GF-D8 (cell line): ENCODE measurements around the gene SLC18A2.
A peak's percentile ranks its signal among the peaks of the same experiment; 100 is the strongest.
"Not testable (repeated sequence)": the region's sequence is repeated elsewhere in the genome, so short reads cannot be mapped to it uniquely, and the experiment has no call there.

Experiments used
- DNase-seq: peaks from one replicate; lab custom pipeline; 2025; lab: John Stamatoyannopoulos, UW

SLC18A2 gene

GRCh38 chr10:117240621-117241529 lies at the start of gene SLC18A2:
SLC18A2 (plus strand) TSS chr10:117241114; CDS start chr10:117241694, 580 bp downstream.
- no peak for DNase-seq

GRCh38 chr10:117197189-117197588 lies 43.7 kb upstream of the SLC18A2 start, which contains the start of gene KCNK18:
KCNK18 (plus strand) TSS chr10:117197489; CDS start chr10:117197489, 0 bp downstream.
- DNase-seq, result no peak

GRCh38 chr10:117198088-117198487 lies 42.8 kb upstream of the SLC18A2 start:
- DNase-seq, result no peak

- no peak for DNase-seq
These were observed 39.1 kb upstream of the SLC18A2 start for GRCh38 chr10:117201826-117202225.

- no peak for DNase-seq
These were observed 36.6 kb upstream of the SLC18A2 start for GRCh38 chr10:117204316-117204715.

GRCh38 chr10:117212176-117212575 lies 28.7 kb upstream of the SLC18A2 start:
- DNase-seq, result no peak

GRCh38 chr10:117214401-117214800 lies 26.5 kb upstream of the SLC18A2 start:
- no peak for DNase-seq

- no peak for DNase-seq
These were observed 25.8 kb upstream of the SLC18A2 start for GRCh38 chr10:117215079-117215478.

GRCh38 chr10:117216028-117216427 lies 24.9 kb upstream of the SLC18A2 start:
- DNase-seq, result no peak

- no peak for DNase-seq
These were observed 24.2 kb upstream of the SLC18A2 start for GRCh38 chr10:117216611-117217195.

- DNase-seq, result no peak
These were observed 23.6 kb upstream of the SLC18A2 start for GRCh38 chr10:117217196-117217761.

GRCh38 chr10:117218654-117219053 lies 22.3 kb upstream of the SLC18A2 start:
- DNase-seq, result no peak

- no peak for DNase-seq
These were observed 19.7 kb upstream of the SLC18A2 start for GRCh38 chr10:117221156-117221711.

GRCh38 chr10:117222552-117222951 lies 18.4 kb upstream of the SLC18A2 start:
- no peak for DNase-seq

- no peak for DNase-seq
These were observed 17.8 kb upstream of the SLC18A2 start for GRCh38 chr10:117222976-117223692.

- no peak for DNase-seq
These were observed 17.1 kb upstream of the SLC18A2 start for GRCh38 chr10:117223693-117224430.

GRCh38 chr10:117224881-117225280 lies 16.0 kb upstream of the SLC18A2 start:
- DNase-seq, result no peak

- peak; percentile 21 for DNase-seq
These were observed 14.0 kb upstream of the SLC18A2 start for GRCh38 chr10:117226813-117227451.

GRCh38 chr10:117228210-117228609 lies 12.7 kb upstream of the SLC18A2 start:
- no peak for DNase-seq

GRCh38 chr10:117230107-117230506 lies 10.8 kb upstream of the SLC18A2 start:
- not testable (repeated sequence) for DNase-seq
